D341Med (cell line): Measurements from ENCODE around the gene MRPL19.

Source experiments
- DNase-seq: peaks from one replicate; pipeline ENCODE4 v3.0.0; 2012; ENCODE audit warnings: low spot score

The MRPL19 gene

DNA sequence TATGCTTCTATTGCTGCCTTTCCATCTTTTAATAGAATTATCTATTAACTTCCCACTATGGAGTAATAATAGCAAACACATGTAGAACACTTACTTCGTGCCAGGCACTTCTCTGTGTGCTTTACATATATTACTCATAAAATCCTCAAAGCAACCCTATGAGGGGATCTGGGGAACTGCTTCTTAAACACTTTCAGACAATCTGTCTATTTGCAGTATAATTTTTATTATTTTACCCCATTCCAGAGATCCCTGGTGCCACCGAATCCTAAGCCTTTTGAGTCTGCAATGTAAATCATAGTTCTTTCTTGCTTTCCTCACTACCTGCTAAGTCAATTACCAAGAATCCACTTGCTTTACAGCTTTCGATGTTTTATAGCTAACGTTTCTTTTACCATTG lies 89.7 kb downstream of the MRPL19 start:
- DNase-seq: no peak

- DNase-seq: no peak
These were observed 91.4 kb downstream of the MRPL19 start for GRCh38 chr2:75737961-75738360.
